Progenitor cell of endocrine pancreas (in vitro differentiated cells): Measurements from ENCODE around the gene BEST1. TPM values are rescaled to one million over a fixed set of nuclear protein-coding genes. Genes with fewer than 3 reads are reported as not detected.

Experiments used
- DNase-seq: peaks from one replicate; pipeline ENCODE4 v3.0.0; 2021; ENCODE audit warnings: low spot score; ENCODE audit not compliant: unreplicated experiment
- H3K27ac Mint-ChIP-seq: 2 replicates; pipeline ENCODE4 v1.8.0; 2021; ENCODE audit warnings: mild to moderate bottlenecking, moderate library complexity, mixed read lengths
- H3K27me3 Mint-ChIP-seq: 2 replicates; pipeline ENCODE4 v1.8.0; 2021; ENCODE audit warnings: mixed read lengths
- H3K36me3 Mint-ChIP-seq: 2 replicates; pipeline ENCODE4 v1.8.0; 2022; ENCODE audit warnings: mixed read lengths; ENCODE audit not compliant: insufficient read depth
- H3K4me1 Mint-ChIP-seq: 2 replicates; pipeline ENCODE4 v1.8.0; 2021; ENCODE audit warnings: low read depth, mixed read lengths
- H3K4me3 Mint-ChIP-seq: 2 replicates; pipeline ENCODE4 v1.8.0; 2021; ENCODE audit warnings: low read depth, mild to moderate bottlenecking, moderate library complexity, mixed read lengths
- H3K9me3 Mint-ChIP-seq: 2 replicates; pipeline ENCODE4 v1.8.0; 2021; ENCODE audit warnings: low read depth, mixed read lengths
- total RNA-seq: library from RNA; stranded (reverse); gene quantifications from 2 replicates; pipeline ENCODE4 v1.2.1, GENCODE V29; 2021
- TF ChIP-seq, protein P1 (sequence below): fragments of 200-600 bp; sonication (generic); IDR thresholded peaks from one replicate; pipeline ENCODE4 v1.5.0; 2021; ENCODE audit warnings: antibody characterized with exemption, mild to moderate bottlenecking; ENCODE audit not compliant: unreplicated experiment

BEST1 gene
- total RNA-seq, 1 donor from 2014 or later, result 0.34 TPM

- H3K36me3 Mint-ChIP-seq, result no peaks in the 10 kb centered on the region
These were observed 41.3 kb upstream of the BEST1 start for GRCh38 chr11:61908730-61909316.

DNA sequence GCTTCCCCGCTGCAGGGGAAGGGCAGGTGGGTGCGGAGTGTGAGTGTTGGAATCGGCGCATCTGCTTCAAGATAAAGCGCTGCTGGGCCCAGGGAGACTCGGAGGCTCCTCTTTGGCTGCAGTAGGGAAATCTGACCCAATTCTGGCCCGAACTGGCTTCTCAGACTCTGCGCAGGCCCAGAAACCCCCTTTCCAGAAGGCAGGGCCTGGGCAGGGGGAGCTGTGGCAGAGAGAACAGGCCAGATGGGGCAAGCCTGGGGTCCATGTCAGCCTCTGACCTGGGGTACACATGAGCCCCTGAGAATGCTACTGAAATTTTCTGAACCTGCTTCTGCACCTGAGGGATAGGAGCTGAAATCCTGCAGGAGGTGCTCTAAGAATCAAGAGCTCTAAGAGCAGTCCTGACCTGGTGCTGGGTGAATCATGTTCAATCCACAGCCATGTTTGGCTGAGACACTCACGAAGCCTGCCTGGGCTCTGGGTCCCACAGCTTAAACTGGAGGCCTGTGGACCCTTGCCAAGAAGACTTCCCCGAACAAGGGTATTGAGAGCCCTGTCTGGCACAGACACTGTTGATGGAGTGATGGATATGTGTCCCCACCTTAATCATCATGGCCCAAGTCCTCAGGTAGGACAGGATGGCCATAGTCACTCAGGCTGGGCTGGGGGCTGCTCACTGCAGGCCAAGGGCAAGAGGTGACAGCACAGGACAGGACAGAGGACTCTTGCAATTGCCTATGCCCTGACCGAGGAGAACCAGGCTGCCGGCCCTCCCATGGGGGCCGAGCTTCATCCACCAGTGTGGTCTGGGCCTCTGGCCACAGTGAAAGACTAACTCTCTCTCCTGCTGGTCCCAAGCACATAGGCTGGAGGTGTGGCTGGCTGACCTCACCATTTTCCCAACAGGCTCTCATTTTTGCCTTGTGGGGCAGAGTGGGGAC is 39.7 kb upstream of the BEST1 start:
- TF ChIP-seq, protein P1, sequence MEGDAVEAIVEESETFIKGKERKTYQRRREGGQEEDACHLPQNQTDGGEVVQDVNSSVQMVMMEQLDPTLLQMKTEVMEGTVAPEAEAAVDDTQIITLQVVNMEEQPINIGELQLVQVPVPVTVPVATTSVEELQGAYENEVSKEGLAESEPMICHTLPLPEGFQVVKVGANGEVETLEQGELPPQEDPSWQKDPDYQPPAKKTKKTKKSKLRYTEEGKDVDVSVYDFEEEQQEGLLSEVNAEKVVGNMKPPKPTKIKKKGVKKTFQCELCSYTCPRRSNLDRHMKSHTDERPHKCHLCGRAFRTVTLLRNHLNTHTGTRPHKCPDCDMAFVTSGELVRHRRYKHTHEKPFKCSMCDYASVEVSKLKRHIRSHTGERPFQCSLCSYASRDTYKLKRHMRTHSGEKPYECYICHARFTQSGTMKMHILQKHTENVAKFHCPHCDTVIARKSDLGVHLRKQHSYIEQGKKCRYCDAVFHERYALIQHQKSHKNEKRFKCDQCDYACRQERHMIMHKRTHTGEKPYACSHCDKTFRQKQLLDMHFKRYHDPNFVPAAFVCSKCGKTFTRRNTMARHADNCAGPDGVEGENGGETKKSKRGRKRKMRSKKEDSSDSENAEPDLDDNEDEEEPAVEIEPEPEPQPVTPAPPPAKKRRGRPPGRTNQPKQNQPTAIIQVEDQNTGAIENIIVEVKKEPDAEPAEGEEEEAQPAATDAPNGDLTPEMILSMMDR, result no peak

More at GRCh38 chr11:61908730-61909316, 41.3 kb upstream of the BEST1 start:
- Mint-ChIP-seq H3K4me1 (peaks cover 1% of the 10 kb centered on the region), H3K27me3 (peaks cover 18% of the 10 kb centered on the region), H3K9me3 (no peaks in the 10 kb centered on the region), H3K4me3 (no peak overlapping the region), H3K27ac (no peak overlapping the region)
- DNase-seq, result no peak
- TF ChIP-seq, protein P1, result no peak

DNA sequence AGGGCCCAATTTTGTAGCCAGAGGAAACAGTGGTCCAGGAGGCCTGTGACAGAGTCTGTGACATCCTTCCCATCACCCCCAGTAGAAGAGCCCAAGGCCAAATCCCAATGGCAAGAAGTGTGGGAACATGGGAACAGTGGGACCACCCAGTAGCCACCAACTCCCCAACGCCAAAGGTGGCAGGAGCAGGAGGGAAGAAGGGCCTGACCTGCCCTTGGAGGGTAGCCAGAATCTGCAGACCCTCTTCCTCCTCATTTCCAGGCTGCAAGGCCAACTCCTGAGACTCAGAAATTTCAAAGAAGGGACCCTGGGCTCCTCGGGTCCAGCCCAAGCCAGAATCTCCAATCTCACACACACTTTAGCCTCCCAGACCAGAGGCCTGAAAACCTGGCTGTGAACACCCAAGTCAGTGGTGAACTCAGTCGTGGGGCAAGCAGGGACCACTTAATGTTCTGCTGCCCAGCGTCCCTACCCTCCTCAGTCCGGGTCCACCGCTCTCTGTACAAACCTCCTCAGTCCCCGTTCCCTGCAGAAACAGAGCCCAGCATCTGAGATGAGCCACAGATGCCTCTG is 38.9 kb upstream of the BEST1 start:
- Mint-ChIP-seq H3K27ac (no peak overlapping the region), H3K27me3 (peaks cover 31% of the 10 kb centered on the region), H3K9me3 (no peaks in the 10 kb centered on the region), H3K4me1 (no peaks in the 10 kb centered on the region), H3K36me3 (no peaks in the 10 kb centered on the region), H3K4me3 (no peak overlapping the region)
- TF ChIP-seq, protein P1, result no peak
- DNase-seq, result no peak

More for the DNA sequence above, 39.7 kb upstream of the BEST1 start:
- H3K4me3 Mint-ChIP-seq, result no peak overlapping the region
- DNase-seq, result no peak
- no peaks in the 10 kb centered on the region for H3K4me1 Mint-ChIP-seq
- no peaks in the 10 kb centered on the region for H3K36me3 Mint-ChIP-seq
- H3K9me3 Mint-ChIP-seq, result no peaks in the 10 kb centered on the region
- H3K27ac Mint-ChIP-seq, result no peak overlapping the region
- H3K27me3 Mint-ChIP-seq, result peaks cover 28% of the 10 kb centered on the region

DNA sequence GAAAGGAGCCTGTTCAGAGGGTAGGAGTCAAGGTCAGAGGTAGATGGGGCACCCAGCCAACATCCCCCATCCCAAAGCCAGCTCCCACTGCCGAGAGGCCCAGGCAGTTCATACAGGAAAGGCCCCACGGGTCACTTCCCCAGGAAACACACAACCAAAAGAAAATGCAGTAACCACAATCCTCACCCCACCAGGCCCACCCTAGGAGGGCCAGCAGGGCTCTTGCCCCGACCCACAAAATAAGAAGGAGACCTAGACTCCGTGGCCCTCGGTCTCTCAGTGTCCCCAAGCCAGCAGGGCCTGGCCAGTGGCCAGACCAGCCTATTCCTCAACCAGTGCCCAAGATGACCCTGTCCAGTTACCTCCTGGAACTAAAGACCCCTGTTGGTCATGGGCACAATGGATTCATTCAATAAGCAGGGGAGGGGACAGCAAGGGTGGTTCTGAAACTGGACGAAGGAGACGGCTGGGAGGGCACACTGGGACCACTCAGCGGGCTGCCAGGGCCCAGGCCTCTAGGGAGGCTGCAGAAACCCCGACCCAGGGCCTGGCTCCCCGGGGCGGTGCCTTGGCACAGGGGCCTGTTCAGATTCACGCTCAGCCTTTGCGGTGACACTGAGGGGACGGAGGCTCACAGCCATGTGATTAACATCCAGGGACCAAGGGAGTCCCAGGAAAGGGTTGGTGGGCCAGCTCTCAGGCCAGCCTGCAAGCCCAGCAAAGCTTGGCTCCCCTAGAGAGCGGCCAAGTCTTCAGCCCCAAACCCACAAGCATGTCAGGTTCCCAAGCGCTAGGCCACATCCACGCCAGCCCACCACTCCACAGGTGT is 38.2 kb upstream of the BEST1 start:
- Mint-ChIP-seq H3K27ac (no peak overlapping the region), H3K9me3 (no peaks in the 10 kb centered on the region), H3K4me3 (no peak overlapping the region), H3K4me1 (no peaks in the 10 kb centered on the region), H3K36me3 (no peaks in the 10 kb centered on the region), H3K27me3 (peaks cover 36% of the 10 kb centered on the region)
- DNase-seq, result no peak
- TF ChIP-seq, protein P1, result no peak

DNA sequence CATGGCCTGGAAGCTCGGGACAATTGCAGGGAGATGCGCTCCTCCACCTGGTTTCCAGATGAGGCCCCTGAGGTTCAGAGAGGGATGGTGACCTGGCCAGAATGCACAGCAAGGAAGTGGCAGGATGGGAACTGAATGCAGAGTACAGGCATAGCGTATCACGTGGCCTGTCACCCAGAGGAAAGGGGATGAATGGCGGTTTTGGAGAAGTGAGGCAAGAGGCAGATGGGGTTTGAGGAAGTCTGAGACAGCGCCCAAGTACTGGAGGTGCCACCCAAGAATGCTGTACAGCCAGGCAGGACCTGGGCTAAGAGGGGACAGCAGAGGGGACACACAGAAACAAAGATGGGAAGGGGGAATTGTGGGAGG is 37.6 kb upstream of the BEST1 start:
- TF ChIP-seq, protein P1, result no peak
- no peak for DNase-seq
- no peak overlapping the region for H3K27ac Mint-ChIP-seq
- no peaks in the 10 kb centered on the region for H3K4me1 Mint-ChIP-seq
- H3K4me3 Mint-ChIP-seq, result no peak overlapping the region
- H3K27me3 Mint-ChIP-seq, result peaks cover 37% of the 10 kb centered on the region
- no peaks in the 10 kb centered on the region for H3K9me3 Mint-ChIP-seq
- no peaks in the 10 kb centered on the region for H3K36me3 Mint-ChIP-seq
